GM18507 (cell line): ENCODE data around the gene JKAMP.
"Not testable (repeated sequence)": the region's sequence is repeated elsewhere in the genome, so short reads cannot be mapped to it uniquely, and the experiment has no call there.

Source experiments
- DNase-seq: peaks from one replicate; pipeline ENCODE4 v3.0.0; 2011; ENCODE audit warnings: low read depth; ENCODE audit not compliant: insufficient read length; ENCODE audit errors: extremely low spot score
- FAIRE-seq: peaks from 2 replicates; lab custom pipeline; 2011; peaks lifted over from hg19 to GRCh38; lab: Jason Lieb, UNC

JKAMP gene

GRCh38 chr14:59483819-59484638 is at the start of gene JKAMP, which contains the start of gene L3HYPDH:
JKAMP (plus strand) TSS chr14:59484517; CDS start chr14:59484590, 73 bp downstream.
L3HYPDH (minus strand) TSS chr14:59484408; CDS start chr14:59484316, 92 bp downstream.
- DNase-seq (peak; percentile 88), FAIRE-seq (peak; percentile 87)

GRCh38 chr14:59435101-59435500 is 49.2 kb upstream of the JKAMP start:
- no peak for DNase-seq
- FAIRE-seq: no peak

- no peak for DNase-seq
- FAIRE-seq: no peak
Measured at GRCh38 chr14:59435987-59436386, 48.3 kb upstream of the JKAMP start.

GRCh38 chr14:59438195-59438647 is 46.1 kb upstream of the JKAMP start:
- no peak for DNase-seq
- FAIRE-seq: peak; percentile 44

- no peak for FAIRE-seq
Measured at GRCh38 chr14:59439256-59439965, 44.9 kb upstream of the JKAMP start.

GRCh38 chr14:59448673-59449072 is 35.6 kb upstream of the JKAMP start:
- not testable (repeated sequence) for FAIRE-seq, DNase-seq

More at GRCh38 chr14:59439256-59439965, 44.9 kb upstream of the JKAMP start:
- no peak for DNase-seq

GRCh38 chr14:59450716-59451115 is 33.6 kb upstream of the JKAMP start:
- FAIRE-seq (no peak), DNase-seq (no peak)

GRCh38 chr14:59451849-59452248 is 32.5 kb upstream of the JKAMP start:
- no peak for FAIRE-seq
- no peak for DNase-seq

GRCh38 chr14:59454139-59454538 is 30.2 kb upstream of the JKAMP start:
- no peak for DNase-seq
- FAIRE-seq: no peak

GRCh38 chr14:59455411-59455810 is 28.9 kb upstream of the JKAMP start:
- no peak for FAIRE-seq
- no peak for DNase-seq

GRCh38 chr14:59458486-59458885 is 25.8 kb upstream of the JKAMP start:
- no peak for FAIRE-seq
- no peak for DNase-seq

- FAIRE-seq (no peak), DNase-seq (no peak)
Measured at GRCh38 chr14:59460378-59460777, 23.9 kb upstream of the JKAMP start.

GRCh38 chr14:59461891-59462290 is 22.4 kb upstream of the JKAMP start:
- DNase-seq (no peak), FAIRE-seq (no peak)

GRCh38 chr14:59463787-59464485 is 20.4 kb upstream of the JKAMP start:
- DNase-seq (no peak), FAIRE-seq (no peak)

- peak; percentile 39 for DNase-seq
- no peak for FAIRE-seq
Measured at GRCh38 chr14:59464486-59465315, 19.6 kb upstream of the JKAMP start.

GRCh38 chr14:59465316-59466135 is 18.8 kb upstream of the JKAMP start, which contains the start of gene GPR135:
GPR135 (minus strand) TSS chr14:59465380; CDS start chr14:59465226, 154 bp downstream.
- DNase-seq (peak; percentile 22), FAIRE-seq (peak; percentile 9)

- FAIRE-seq (no peak), DNase-seq (no peak)
Measured at GRCh38 chr14:59474172-59474571, 10.1 kb upstream of the JKAMP start.

- DNase-seq (no peak), FAIRE-seq (no peak)
Measured at GRCh38 chr14:59475709-59476108, 8.6 kb upstream of the JKAMP start.
